HG02938 (cell line): ENCODE data around the gene BIRC6.
"Not testable (repeated sequence)": the region's sequence is repeated elsewhere in the genome, so short reads cannot be mapped to it uniquely, and the experiment has no call there.

Source experiments
- ATAC-seq: cut with Tn5 transposase; IDR thresholded peaks from one replicate; pipeline ENCODE4 v1.9.1; 2021; ENCODE audit warnings: mild to moderate bottlenecking, moderate library complexity; ENCODE audit not compliant: unreplicated experiment

BIRC6 gene

GRCh38 chr2:32370942-32371341 lies 14.1 kb downstream of the BIRC6 start:
- not testable (repeated sequence) for ATAC-seq

DNA sequence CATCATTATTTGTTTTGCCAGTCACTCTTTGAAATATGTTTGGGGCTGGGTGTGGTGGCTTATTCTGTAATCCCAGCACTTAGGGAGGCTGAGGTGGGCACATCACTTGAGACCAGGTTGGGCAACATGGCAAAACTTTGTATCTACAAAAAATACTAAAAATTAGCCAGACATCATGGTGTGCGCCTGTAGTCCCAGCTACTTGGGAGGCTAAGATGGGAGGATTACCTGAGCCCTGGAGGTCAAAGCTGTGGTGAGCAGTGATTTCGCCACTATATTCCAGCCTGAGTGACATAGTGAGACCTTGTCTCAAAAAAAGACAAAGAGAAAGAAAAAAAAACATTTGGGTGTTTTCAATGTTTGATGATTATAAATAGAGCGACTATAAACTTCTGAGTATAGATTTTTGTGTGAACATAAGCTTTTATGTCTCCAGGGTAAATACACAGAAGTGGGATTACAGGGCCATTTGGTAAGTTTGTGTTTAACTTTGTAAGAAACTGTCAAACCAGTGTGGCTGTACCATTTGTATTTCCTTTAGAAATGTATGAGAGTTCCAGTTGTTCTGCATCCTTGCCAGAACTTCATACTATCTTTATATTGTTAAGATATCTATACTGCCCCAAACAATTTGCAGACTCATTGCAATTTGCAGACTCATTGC lies 15.8 kb downstream of the BIRC6 start:
- no peak for ATAC-seq

- ATAC-seq: no peak
Observed at GRCh38 chr2:32375228-32375892, 18.5 kb downstream of the BIRC6 start.

DNA sequence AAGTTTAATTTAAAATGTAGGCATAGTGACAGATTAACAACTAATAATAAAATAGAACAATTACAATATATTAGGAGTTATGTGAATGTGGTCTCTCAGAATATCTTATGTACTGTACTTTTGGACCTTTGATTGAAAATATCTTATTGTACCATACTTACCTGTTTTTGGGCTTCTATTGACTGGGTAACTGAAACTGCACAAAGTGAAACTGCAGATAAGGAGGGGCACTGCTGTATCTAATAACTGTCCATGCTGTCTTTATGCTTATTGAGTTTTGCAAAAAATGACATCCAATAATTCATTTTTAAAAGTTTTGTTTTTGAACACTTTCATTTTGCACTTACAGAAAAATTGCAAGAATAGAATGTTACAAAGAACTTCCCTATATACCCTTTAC lies 19.9 kb downstream of the BIRC6 start:
- no peak for ATAC-seq

DNA sequence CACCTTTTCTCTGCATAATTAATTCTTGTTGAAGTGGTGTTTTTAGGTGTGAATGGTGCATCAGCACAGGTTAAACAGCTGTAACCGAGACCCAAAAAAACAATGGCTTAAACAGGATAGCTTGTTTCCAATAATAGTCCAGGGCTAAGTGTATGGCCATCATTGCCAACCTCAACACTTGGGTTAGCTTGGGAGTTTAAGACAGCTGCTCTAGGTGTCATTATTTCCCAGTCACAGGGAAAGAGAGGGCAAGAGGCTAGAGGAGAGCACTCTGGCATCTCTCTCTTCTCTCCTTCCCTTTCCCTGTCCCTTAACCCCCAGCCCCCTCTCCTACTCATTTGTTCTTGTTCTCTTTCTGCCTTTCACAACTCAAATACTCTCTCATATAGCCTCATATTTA lies 21.1 kb downstream of the BIRC6 start:
- ATAC-seq: no peak

GRCh38 chr2:32379352-32379751 lies 22.5 kb downstream of the BIRC6 start:
- no peak for ATAC-seq

- ATAC-seq: no peak
Observed at GRCh38 chr2:32383858-32384257, 27.0 kb downstream of the BIRC6 start.

DNA sequence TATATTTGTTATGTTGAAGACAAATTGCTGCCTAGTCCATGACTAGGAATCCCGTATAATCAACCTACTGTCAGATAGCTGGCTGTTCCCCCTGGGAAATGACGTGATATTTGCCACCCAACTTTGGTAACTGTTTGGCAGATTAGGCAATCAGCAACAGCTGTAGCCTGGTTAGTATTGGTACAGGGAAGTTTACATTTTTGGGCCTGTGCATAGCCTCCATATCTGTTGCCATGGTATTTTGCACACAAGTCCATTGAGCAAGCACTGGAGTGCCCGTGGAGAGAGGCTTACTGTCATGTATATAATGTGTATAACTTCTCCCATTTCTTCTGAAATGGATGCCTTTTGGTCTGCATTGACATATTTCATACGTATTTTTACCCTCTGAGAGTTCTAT lies 27.7 kb downstream of the BIRC6 start:
- no peak for ATAC-seq

DNA sequence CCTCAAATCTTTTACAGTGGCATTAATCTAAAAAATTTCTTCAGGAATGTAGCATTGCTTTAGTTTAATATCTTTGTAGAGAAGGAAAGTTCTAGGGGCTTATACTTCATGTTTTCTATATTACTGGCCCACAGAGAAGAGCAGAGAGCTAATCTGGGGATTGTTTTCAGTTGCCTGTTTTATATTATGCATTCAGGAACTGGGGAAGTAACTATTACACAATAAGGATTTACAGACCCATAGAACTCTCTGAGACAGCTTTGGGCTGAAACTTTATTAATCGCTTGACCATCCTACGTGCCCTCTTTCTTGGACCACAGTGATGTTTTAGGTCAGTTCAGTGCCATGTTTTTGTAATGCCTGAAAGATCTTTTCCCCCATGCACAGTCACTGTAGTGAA lies 29.9 kb downstream of the BIRC6 start:
- ATAC-seq: no peak

DNA sequence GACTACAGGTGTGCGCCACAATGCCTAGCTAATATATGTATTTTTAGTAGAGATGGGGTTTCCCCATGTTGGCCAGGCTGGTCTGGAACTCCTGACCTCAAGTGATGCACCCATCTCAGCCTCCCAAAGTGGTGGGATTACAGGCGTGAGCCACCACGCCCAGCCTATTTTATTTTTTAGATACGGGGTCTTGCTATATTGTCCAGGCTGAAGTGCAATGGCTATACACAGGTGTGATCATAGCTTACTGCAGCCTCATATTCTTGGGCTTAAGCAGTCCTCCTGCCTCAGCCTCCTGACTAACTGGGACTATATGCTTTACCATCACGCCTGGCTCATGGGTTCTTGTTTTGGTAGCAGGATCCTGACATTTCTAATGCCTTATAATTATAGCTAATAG lies 42.4 kb downstream of the BIRC6 start:
- ATAC-seq: no peak

GRCh38 chr2:32402091-32402490 lies 45.3 kb downstream of the BIRC6 start:
- no peak for ATAC-seq

DNA sequence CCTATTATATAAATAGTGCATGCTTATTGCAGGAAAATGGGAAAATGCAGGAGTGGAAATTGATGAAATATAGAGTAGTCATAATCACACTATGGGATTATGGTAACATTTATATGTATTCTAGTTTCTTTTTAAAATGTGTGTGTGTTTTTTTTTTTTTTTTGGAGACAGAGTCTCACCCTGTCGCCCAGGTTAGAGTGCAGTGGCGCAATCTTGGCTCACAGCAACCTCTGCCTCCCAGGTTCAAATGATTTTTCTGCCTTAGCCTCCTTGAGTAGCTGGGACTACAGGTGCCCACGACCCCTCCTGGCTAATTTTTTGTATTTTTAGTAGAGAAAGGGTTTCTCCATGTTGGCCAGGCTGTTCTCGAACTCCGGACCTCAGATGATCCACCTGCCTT lies 47.0 kb downstream of the BIRC6 start:
- ATAC-seq: no peak

- ATAC-seq: no peak
Observed at GRCh38 chr2:32404691-32405090, 47.9 kb downstream of the BIRC6 start.

DNA sequence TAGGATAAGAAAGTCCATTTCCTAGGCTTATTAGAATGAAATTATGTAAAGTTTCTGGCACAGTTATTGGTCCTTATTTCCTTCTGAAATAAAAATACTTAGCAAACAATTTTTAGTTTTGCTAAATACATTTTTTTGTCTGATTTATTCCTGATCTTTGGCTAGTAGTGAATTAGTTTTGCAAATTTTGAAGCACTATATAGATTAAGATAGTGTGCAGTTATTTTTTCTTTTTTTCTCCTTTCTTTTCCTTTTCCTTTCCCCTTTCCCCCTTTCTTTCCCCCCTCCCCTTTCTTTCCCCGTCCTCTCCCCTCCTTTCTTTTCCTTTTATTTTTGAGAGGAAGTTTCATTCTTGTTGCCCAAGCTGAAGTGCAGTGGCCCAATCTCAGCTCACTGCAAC lies 59.7 kb downstream of the BIRC6 start:
- ATAC-seq: no peak

DNA sequence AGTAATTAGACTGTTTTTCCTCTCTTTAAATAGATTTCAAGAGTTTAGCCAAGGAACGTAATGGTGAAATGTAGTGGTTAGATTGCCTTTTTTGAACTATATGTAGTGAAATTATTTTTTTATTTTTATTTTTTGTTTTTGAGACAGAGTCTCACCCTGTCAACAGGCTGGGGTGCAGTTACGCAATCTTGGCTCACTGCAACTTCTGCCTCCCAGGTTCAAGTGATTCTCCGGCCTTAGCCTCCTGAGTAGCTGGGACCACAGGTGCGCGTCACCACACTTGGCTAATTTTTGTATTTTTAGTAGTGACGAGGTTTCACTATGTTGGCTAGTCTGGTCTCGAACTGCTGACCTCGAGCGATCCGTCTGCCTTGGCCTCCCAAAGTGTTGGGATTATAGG lies 60.8 kb downstream of the BIRC6 start:
- no peak for ATAC-seq

- ATAC-seq: no peak
Observed at GRCh38 chr2:32418778-32419177, 62.0 kb downstream of the BIRC6 start.

DNA sequence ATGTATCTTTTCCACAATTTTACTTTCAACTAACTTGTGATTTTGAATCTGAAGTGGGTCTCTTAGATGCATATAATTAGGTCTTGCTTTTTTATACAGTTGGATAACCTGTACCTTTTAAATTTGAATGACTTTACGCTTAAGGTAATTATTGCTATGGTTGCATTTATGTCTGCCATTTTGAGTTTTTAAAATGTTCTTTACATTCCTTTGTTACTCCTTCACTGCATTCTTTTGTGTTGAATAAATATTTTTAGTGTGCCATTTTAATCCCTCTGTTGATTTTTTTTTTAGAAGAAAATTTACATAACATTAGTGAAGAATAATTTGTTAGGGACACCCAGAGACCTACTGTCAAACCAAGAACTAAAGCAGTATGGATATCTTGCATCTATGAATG lies 65.3 kb downstream of the BIRC6 start:
- no peak for ATAC-seq

- ATAC-seq: no peak
Observed at GRCh38 chr2:32423536-32423935, 66.7 kb downstream of the BIRC6 start.

- no peak for ATAC-seq
Observed at GRCh38 chr2:32424739-32425138, 67.9 kb downstream of the BIRC6 start.

- ATAC-seq: no peak
Observed at GRCh38 chr2:32425719-32426141, 68.9 kb downstream of the BIRC6 start.

DNA sequence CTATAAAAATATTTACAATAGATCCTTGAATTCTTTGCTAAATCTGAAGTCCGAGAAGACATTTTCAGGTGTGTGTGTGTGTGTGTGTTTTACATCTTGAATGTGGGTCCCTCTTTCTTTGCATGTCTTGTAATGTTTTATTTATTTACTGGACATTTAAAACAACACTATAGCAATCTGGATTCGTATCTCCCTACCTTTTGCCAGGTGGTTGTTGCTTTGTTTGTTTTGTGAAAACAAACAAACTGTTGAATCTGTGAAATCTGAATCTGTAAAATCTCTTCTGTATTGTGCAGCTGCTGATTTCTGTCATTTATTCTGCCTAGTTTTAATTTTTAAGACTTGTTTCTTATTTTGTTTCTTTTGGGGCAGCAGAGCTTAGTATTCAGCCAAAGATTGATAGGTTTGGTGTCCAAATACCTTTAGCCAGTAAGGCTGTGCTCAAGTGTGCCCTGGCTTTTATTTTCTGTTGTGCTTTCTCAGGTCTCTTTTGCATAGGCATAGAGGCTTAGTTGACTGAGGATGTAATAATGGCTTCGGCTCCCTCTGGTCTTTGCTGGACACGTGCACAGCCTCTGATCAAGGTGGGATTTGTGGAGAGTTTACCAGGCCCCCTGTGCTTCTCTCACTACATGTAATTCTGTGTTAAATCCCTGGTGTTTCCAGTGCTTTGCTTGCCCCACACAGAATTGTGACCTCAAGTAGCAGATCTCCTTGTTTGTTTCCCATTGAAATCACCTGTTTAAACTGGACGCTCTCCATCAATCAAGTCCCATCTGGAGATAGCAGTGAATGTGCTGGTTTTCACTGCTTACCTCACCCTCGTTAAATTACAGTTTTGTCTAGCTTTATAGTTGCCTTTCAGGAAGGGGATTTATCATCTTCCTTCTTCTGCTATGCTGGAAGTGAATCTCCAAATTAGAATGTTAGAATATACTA lies 71.1 kb downstream of the BIRC6 start:
- ATAC-seq: no peak

GRCh38 chr2:32430804-32431203 lies 74.0 kb downstream of the BIRC6 start:
- ATAC-seq: no peak
